ENCODE measurements around the gene CFAP99. TPM values are rescaled to one million over a fixed set of nuclear protein-coding genes. Genes with fewer than 3 reads are reported as not detected.

The CFAP99 gene
- total and polyA plus RNA-seq, 9 of the 15 experiments (the other 6 are each of a cell fraction or from before 2014, with no cell fraction given), result 0.07 to 0.18 (median 0.09) TPM; not detected in 6

GRCh38 chr4:2395584-2395983, 23.2 kb upstream of the CFAP99 start (continued):
- TF ChIP-seq ARID3B (CRISPR knock-in tag; IDR thresholded peaks at IDR 0.05; ENCODE audit: borderline replicate concordance) (no peak), CEBPB (tag; IDR thresholded peaks at IDR 0.05) (no peak), NR2C2 (CRISPR knock-in tag; IDR thresholded peaks at IDR 0.05) (no peak), NR2C2 (tag; IDR thresholded peaks at IDR 0.05) (peak; percentile 67; the same call in 1 of the 2 replicates), RAD21 (CRISPR knock-in tag; conservative IDR thresholded peaks at IDR 0.05 in 1 of 2, IDR thresholded peaks at IDR 0.05 in 1 of 2) (peak; percentile 16 to 30; a peak in 3 of 4 replicates), CREB3 (tag; conservative IDR thresholded peaks at IDR 0.05; ENCODE audit: low read depth) (0 out of 2 replicates have a peak, but pooled peaks have one; percentile 38), ZNF134 (CRISPR knock-in tag; conservative IDR thresholded peaks at IDR 0.05) (0 out of 2 replicates have a peak, but pooled peaks have one; percentile 26), TAF1 (IDR thresholded peaks at IDR 0.05; ENCODE audit: control insufficient read depth, extremely low read depth, insufficient read depth, low read length, severe bottlenecking) (peak; percentile 37), NCOA1 (IDR thresholded peaks at IDR 0.05; ENCODE audit: low read depth) (peak; percentile 56; the same call in 1 of the 2 replicates), MYC (IDR thresholded peaks at IDR 0.05; ENCODE audit: low read depth, low read length) (peak; percentile 80), MYC (CRISPR knock-in tag; IDR thresholded peaks at IDR 0.05; ENCODE audit: borderline replicate concordance, low read depth) (peak; percentile 66; the same call in 1 of the 2 replicates), ARID4B (CRISPR knock-in tag; IDR thresholded peaks at IDR 0.05) (0 out of 2 replicates have a peak, but pooled peaks have one; percentile 28), CC2D1A (IDR thresholded peaks at IDR 0.05) (0 out of 2 replicates have a peak, but pooled peaks have one; percentile 29), POLR2A (conservative IDR thresholded peaks at IDR 0.05) (no peak), MXD1 (CRISPR knock-in tag; IDR thresholded peaks at IDR 0.05; ENCODE audit: borderline replicate concordance, poor library complexity, severe bottlenecking) (no peak), DACH1 (IDR thresholded peaks at IDR 0.05; ENCODE audit: partially characterized antibody) (no peak), E2F6 (IDR thresholded peaks at IDR 0.05; ENCODE audit: borderline replicate concordance in 1 of 2, extremely low read depth in 1 of 2, insufficient read depth in 1 of 2, insufficient read length in 1 of 2, low read depth in 1 of 2, low read length in 1 of 2, poor library complexity in 1 of 2, severe bottlenecking in 1 of 2) (peak; percentile 23 to 30), ZKSCAN8 (CRISPR knock-in tag; IDR thresholded peaks at IDR 0.05) (no peak), ZNF197 (CRISPR knock-in tag; IDR thresholded peaks at IDR 0.05; ENCODE audit: low read depth) (peak; percentile 84)

All from K562 (cell line).